HG03571 (cell line): Measurements from ENCODE around the gene PDE9A.

Experiments used
- ATAC-seq: cut with Tn5 transposase; IDR thresholded peaks from one replicate; pipeline ENCODE4 v1.9.1; 2021; ENCODE audit not compliant: unreplicated experiment

PDE9A gene

GRCh38 chr21:42767561-42767835 is 114.1 kb downstream of the PDE9A start:
- ATAC-seq: no peak

DNA sequence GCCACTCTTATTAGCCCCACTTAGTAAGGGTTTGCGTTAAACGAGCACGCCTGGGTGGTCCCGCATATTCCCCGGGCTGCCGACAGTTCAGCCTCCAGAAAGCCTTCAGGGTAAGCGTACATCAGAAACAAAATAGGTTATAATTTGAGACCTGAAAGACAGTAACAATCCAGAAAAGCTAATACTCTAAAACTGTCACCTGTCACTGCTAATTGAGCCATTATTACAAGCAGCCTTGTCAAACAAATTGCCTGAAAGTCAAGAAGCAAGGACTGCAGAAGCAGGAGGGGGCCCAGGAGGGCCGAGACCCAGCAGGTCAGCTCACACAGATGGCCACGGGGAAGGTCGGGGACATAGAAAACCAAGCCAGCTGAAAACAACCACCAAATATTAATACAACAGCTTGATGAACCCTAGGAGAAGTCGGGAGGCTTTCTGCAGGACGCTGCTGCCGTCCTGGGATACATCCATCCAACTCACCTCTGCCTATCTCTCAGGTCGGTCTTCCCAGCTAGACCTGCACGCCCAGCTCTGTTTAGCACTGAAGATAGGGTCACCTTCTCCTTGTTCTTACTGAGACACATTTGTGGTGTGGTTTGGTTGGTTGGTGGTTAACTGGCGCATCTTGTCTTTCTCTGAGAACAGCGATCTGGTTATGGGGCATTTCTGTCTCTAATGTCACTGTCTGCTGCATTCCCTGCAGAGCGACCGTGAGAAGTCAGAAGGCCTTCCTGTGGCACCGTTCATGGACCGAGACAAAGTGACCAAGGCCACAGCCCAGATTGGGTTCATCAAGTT is 115.1 kb downstream of the PDE9A start:
- ATAC-seq: no peak

DNA sequence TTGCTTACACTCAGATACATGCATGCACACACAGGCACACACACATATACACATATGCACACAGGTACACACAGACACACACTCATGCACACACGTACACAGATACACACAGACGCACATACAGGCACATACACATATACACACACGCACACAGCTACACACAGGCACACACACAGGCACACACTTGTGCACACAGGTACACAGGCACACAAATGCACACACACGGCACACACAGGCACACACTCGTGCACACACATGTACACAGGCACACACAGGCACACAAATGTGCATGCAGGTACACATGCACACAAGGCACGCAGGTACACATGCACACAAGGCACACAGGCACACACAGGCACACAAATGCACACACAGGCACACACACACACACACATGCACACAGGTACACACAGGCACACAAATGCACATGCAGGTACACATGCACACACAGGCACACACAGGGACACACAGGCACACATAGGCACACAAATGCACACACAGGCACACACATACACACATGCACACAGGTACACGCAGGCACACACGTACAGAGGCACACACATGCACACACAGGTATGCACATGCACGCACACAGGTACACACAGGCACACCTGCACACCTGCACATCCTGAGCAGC is 115.9 kb downstream of the PDE9A start:
- no peak for ATAC-seq

GRCh38 chr21:42769820-42770716 is 116.6 kb downstream of the PDE9A start:
- ATAC-seq: no peak

DNA sequence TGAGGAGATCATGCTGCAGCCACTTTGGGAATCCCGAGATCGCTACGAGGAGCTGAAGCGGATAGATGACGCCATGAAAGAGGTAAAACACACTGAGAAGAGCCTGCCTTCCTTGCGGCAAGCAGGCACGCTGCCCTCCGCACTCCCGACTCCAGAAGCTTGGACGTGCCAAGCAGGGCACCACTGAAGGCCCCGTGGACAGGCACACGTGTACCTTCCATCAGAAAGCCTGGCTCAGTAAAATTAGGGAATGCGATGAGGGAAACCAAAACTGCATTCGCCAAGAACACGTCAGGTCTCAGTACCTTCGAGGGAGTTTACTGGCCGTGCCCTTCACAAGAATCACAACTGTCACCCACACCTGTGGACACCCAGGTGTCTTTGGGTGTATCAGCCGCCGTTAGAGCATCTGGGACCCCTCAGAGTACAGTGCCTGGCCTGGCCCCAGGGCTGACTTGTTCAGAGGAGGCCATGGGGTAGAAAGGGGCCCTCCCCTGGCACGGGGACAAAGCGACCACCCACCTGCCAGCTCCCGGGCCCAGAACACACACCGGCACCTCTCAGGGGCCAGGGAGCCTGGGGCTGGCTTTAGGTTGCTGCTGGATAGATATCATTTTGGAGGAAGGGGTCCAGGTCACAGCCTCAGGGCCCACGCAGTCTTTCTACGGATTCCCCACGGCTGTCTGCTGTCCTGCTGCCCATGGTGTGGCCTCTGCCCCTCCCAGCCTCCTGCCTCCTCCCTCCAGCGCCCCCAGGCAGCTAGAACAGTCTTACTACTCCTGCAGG is 117.5 kb downstream of the PDE9A start:
- ATAC-seq: no peak

DNA sequence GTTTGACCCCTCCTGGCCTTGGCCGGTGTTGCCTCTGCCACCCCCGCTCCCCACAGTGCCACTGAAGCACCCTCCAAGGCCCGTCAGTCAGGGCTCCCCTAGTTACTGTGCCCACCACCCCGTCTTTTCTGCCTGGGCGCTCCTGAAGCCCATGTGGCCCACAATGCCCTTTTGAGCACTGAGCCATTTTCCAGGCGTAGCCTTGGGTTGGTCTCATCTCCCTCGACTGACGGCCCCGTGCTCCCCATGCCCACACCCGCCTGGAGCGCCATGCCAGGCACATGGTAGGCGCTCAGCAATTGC is 118.0 kb downstream of the PDE9A start:
- ATAC-seq: no peak

- no peak for ATAC-seq
Observed at GRCh38 chr21:42775123-42775522, 121.7 kb downstream of the PDE9A start.

DNA sequence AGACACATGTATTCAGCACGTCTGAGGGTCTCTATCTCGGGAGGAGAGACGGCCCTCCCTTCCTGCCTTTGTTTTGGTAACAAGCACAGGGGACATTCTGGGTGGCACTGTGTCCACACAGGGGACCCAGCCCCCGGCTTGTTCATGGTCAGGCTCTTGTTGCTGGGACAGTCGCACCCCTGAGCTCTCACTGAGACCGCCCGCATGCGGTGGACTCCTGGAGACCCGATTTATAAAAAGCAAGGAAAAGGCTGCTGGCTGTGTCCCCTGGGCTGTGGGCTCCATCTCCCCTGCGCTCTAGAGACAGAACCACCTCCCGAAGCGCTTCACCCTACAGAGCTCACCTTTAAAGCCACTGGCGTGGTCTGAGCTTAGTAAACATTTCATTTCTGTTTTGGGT is 122.5 kb downstream of the PDE9A start:
- ATAC-seq: no peak

- no peak for ATAC-seq
Observed at GRCh38 chr21:42777064-42777756, 123.8 kb downstream of the PDE9A start.

DNA sequence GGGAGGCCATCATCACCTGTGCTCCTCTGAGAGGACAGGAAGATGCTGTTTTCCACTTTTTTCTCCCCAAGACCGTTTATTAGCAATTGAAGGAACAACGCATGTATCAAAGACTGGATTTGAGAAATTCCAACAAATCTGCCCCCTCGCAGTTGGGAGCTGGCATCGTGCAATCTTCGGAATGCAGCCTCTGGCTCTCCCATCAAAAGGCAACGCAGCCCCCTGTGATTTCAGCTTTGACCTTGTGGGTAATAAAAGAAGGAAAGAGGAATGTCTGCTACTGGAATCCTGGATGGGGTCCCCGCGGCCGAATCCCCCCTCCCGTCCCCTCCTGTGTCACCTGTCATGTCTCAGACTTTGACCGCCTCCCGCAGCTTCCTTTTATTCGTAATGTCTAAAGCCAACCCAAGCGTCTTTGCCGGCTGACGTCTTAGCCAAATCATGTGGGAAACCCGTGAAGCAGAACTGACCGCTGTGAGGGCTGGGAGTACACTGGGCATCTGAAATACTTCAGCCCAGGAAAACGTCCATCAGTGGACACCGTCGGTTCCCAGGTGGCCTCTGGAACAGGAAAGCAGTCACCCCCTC is 124.4 kb downstream of the PDE9A start:
- no peak for ATAC-seq

GRCh38 chr21:42779431-42779861 is 126.0 kb downstream of the PDE9A start:
- ATAC-seq: no peak

GRCh38 chr21:42780617-42781016 is 127.2 kb downstream of the PDE9A start:
- no peak for ATAC-seq

- no peak for ATAC-seq
Observed at GRCh38 chr21:42781150-42781970, 127.9 kb downstream of the PDE9A start.

DNA sequence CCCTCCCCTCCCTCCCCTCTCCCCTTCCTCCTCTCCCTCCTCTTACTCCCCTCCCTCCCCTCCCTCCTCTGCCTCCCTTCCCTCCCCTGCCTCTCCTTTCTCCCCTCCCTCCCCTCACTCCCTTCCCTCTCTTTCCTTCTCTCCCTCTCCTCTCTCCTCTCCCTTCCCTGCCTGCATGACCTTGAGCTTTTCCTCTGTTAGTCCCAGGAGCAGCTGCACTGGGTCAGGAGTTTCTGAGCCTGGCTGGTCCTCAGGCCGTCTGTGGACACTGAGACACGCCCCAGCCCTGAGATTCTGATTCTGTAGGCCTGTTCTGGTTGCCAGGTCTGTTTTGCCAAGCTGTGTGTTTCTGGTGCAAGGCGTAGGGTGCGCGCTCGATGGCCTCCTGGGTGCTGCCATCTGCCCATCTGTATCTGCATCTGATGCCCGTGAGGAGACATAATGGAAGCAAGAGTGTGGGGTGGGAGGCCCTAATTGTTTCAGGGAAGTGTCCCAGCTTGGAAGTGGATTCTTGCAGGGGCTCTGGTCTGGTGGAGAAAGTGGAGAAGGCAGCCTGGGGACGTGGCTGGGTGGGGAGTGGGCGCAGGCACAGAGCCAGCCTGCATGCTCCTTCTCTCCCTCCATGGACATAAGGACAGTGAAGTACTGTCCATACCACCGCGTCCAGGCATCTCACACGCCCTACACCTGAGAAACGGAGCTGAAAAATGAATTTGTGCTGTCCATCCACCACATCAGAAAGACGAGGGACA is 128.7 kb downstream of the PDE9A start:
- no peak for ATAC-seq

GRCh38 chr21:42782723-42783242 is 129.4 kb downstream of the PDE9A start:
- no peak for ATAC-seq

GRCh38 chr21:42784276-42784675 is 130.9 kb downstream of the PDE9A start:
- ATAC-seq: no peak

GRCh38 chr21:42784896-42785451 is 131.6 kb downstream of the PDE9A start:
- no peak for ATAC-seq
